ENCODE measurements around the gene PLSCR1.
"Not testable (repeated sequence)": the region's sequence is repeated elsewhere in the genome, so short reads cannot be mapped to it uniquely, and the experiment has no call there.

Gene PLSCR1

GRCh38 chr3:146513386-146514051, 30.9 kb downstream of the PLSCR1 start:
- DNase-seq (ENCODE audit: low read depth, low spot score): no peak

GRCh38 chr3:146511402-146512134, 32.8 kb downstream of the PLSCR1 start:
- no peak for DNase-seq (ENCODE audit: low read depth, low spot score)

- no peak for DNase-seq (ENCODE audit: low read depth, low spot score)
These were observed 36.9 kb downstream of the PLSCR1 start for GRCh38 chr3:146507331-146508120.

- DNase-seq (ENCODE audit: low read depth, low spot score): no peak
These were observed 38.9 kb downstream of the PLSCR1 start for GRCh38 chr3:146505516-146505915.

GRCh38 chr3:146504498-146505197, 39.8 kb downstream of the PLSCR1 start:
- DNase-seq (ENCODE audit: low read depth, low spot score): peak; percentile 63

GRCh38 chr3:146503461-146504202, 40.8 kb downstream of the PLSCR1 start:
- DNase-seq (ENCODE audit: low read depth, low spot score): no peak

GRCh38 chr3:146502887-146503460, 41.4 kb downstream of the PLSCR1 start:
- DNase-seq (ENCODE audit: low read depth, low spot score): no peak

GRCh38 chr3:146501752-146502151, 42.7 kb downstream of the PLSCR1 start:
- DNase-seq (ENCODE audit: low read depth, low spot score): no peak

- DNase-seq (ENCODE audit: low read depth, low spot score): no peak
These were observed 44.7 kb downstream of the PLSCR1 start for GRCh38 chr3:146499701-146500100.

GRCh38 chr3:146498002-146498736, 46.2 kb downstream of the PLSCR1 start:
- no peak for DNase-seq (ENCODE audit: low read depth, low spot score)

- not testable (repeated sequence) for DNase-seq (ENCODE audit: low read depth, low spot score)
These were observed 47.1 kb downstream of the PLSCR1 start for GRCh38 chr3:146497145-146497843.

- DNase-seq (ENCODE audit: low read depth, low spot score): no peak
These were observed 47.7 kb downstream of the PLSCR1 start for GRCh38 chr3:146496726-146497125.

- no peak for DNase-seq (ENCODE audit: low read depth, low spot score)
These were observed 48.2 kb downstream of the PLSCR1 start for GRCh38 chr3:146496251-146496650.

- no peak for DNase-seq (ENCODE audit: low read depth, low spot score)
These were observed 50.6 kb downstream of the PLSCR1 start for GRCh38 chr3:146493761-146494160.

- DNase-seq (ENCODE audit: low read depth, low spot score): no peak
These were observed 51.2 kb downstream of the PLSCR1 start for GRCh38 chr3:146493221-146493620.

GRCh38 chr3:146491303-146491702, 53.1 kb downstream of the PLSCR1 start:
- no peak for DNase-seq (ENCODE audit: low read depth, low spot score)

- no peak for DNase-seq (ENCODE audit: low read depth, low spot score)
These were observed 59.1 kb downstream of the PLSCR1 start for GRCh38 chr3:146485297-146485696.

GRCh38 chr3:146476094-146476740, 68.2 kb downstream of the PLSCR1 start:
- DNase-seq (ENCODE audit: low read depth, low spot score): no peak

GRCh38 chr3:146474976-146475375, 69.4 kb downstream of the PLSCR1 start:
- not testable (repeated sequence) for DNase-seq (ENCODE audit: low read depth, low spot score)
